GM18868 (cell line): ENCODE measurements around the gene PLXNA1.

Experiments
- ATAC-seq: cut with Tn5 transposase; IDR thresholded peaks from one replicate; pipeline ENCODE4 v1.9.1; 2021; ENCODE audit warnings: mild to moderate bottlenecking, moderate library complexity; ENCODE audit not compliant: unreplicated experiment

Gene PLXNA1

DNA sequence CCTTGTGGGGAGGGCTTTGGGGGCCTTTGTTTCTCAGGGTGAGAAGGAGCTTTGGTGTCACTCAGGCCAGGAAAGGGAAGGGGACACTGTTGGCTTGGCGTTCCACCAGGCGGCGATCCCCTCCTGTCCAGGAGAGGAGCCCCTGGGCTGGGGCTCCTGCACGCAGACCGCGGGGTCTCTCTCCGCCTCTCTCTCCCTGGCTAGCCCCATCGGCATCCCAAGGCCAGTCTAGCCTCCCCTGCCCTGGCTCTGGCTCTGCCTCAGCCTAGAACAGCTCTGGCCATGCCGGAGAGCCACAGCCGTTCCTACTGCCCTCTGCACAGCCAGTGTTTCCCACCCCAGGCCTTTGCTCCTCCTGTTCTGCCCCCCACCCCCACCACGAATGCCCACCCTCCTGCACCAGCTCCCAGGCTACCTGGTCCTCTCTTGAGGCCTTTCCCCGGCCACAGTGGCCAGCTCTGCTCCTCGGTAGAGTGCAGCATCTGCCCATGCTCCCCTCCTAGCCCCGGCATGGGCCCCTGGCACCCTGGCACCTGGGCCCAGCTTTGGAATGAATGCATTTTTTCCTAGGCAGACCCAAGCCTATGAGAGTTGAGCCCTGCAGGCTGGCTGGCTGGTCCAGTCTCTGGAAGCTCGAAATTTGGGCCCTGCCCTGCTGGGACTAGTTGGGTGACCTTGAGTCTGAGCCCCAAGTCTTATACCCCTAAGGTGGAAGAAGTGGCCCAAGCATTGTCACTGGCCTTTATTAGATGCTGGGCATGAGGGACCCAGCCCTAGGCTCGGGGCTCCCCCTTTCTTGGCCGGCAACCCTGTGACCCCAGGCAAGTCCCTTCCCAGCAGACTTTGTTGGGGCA, 2.4 kb downstream of the PLXNA1 start:
- no peak for ATAC-seq

DNA sequence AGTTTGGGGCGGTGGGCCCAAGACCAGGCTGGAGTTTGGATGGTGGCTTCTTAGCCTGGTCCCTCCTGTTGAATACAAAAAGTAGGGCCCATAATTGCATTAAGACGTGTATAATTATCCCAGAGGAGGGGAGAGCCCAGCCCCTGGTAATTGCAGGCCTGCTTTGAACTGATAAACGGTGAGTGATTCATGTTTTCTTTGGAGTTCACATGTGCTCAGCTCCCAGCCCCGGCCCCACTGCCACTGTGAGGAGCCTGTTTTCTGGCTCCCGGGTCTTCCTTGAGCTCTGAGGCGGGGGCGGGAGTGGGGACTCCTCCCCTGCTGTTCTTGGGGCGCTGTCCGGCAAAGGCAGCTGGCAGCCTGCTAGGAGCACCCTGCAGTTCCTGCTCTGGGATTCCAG, 3.1 kb downstream of the PLXNA1 start:
- ATAC-seq: no peak

- ATAC-seq: no peak
These were observed 4.2 kb downstream of the PLXNA1 start for GRCh38 chr3:126987129-126987528.

- ATAC-seq: no peak
These were observed 4.7 kb downstream of the PLXNA1 start for GRCh38 chr3:126987596-126987995.

- ATAC-seq: no peak
These were observed 5.6 kb downstream of the PLXNA1 start for GRCh38 chr3:126988451-126989021.

DNA sequence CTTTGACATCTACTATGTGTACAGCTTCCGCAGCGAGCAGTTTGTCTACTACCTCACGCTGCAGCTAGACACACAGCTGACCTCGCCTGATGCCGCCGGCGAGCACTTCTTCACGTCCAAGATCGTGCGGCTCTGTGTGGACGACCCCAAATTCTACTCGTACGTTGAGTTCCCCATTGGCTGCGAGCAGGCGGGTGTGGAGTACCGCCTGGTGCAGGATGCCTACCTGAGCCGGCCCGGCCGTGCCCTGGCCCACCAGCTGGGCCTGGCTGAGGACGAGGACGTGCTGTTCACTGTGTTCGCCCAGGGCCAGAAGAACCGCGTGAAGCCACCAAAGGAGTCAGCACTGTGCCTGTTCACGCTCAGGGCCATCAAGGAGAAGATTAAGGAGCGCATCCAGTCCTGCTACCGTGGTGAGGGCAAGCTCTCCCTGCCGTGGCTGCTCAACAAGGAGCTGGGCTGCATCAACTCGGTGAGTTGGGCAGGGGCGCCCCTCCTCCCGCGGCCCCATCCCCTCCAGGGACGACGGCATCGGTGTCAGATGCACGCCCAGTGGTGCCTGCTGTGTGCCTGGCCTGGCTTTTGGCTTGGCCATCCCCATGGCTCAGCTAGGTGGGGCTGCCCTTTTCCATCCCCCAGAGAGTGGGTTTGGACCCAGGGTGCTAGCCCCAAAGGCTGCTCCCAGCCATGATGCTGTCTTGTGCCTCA, 6.6 kb downstream of the PLXNA1 start:
- no peak for ATAC-seq

GRCh38 chr3:126990024-126990700, 7.2 kb downstream of the PLXNA1 start:
- ATAC-seq: no peak

DNA sequence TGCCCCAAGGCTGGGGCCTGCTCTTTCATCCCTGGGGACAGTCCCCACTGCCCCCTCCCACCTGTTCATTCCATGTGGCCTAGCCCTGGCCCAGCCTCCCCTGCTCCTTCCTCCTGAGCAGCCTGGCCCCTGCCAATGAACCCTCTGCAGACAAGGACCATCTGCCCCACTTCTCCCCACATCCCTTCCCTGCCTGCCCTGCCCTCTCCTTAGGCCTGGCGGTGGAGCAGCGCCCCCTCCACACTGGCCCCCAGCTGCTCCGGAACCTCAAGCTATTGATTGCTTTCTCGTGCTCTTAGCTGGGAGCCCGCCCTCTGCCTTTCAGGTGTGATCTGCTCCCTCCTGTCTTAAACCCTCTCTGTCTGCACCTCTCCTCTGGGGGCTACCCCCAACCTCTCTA, 8.0 kb downstream of the PLXNA1 start:
- ATAC-seq: no peak

GRCh38 chr3:126991366-126992200, 8.7 kb downstream of the PLXNA1 start:
- no peak for ATAC-seq

DNA sequence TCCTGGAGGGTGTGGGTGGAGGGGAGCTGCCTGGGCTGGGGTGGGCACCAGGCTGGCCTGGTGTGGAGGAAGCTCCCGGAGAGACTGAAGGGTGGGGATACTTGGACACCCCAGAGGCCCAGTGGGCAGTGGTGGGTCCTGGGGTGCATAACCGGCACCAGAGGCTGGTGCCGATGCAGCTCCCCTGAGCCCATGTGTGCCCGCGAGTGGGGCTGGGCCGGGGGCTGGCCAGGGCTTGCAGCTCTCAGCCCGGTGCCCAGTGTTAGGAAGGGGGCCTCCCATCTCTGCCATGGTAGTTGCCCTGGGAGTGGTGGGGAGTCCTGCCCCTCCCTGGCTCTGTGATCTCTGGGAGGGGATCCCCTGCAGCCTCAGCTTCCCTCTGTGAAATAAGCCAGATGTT, 9.3 kb downstream of the PLXNA1 start:
- ATAC-seq: no peak

DNA sequence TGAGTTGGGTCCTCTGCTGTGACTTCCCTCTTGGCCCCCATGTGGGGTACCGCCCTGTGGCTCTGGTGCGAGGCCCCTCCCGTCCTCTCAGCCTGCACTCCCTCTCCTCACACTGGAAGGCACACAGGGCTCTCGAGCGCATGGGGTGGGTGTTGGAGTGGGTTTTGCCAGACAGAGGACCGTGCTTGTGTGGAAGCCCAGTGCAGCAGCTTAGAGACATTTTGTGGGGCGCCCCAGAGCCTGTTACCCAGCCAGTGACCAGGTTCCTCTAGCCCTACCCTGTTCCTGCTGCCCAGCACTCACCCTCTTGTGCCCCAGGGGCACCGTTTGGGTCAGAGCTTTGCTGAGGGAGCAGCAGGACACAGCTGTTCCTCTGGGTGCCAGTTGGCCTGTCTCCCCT, 9.9 kb downstream of the PLXNA1 start:
- no peak for ATAC-seq

DNA sequence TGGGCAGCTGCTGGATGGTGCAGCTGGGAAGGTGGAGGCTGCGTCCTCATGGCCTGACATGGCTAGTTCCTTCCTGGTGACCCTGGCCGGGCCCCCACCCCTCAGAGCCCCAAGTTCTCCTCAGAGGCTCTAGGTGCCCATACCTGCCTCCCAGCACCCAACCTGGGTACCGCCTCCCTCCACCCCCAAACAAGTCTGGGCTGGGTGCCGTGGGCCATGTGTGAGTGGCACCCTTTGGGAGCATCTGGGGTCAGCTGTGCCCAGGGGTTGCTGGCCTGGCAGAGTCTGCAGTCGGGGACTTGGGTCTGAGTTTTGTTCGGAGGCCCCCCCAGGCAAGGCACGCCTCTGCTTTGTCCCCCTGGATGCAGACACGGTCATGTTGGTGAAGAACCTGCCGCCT, 10.5 kb downstream of the PLXNA1 start:
- no peak for ATAC-seq

DNA sequence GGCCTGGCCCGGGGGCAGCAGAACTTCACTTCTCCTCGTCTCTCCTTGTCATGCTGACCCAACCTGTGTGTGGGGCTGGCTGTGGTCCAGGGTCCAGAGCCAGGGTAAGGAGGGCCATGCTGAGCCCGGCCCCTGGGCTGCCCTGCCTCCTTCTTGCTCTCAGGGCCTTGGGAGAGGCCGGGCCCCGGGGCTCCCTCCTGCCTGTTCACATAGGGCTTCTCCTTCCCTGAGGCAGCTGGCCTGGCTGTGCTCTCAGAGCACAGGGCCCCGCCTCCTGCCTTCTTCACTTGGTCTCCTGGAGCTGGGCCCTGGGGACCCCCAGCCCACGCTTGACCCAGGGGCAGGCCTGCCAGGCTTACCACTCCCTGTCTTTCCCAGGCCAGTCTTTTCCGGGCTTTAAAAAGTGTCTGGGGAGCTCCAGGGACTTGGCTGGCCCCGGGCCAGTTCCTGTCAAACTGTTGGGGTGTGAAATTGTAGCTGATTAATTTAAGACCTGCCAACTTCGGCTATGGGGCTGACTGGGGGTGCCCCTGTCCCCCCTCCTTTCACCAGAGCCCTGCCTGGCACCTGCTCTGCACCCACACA, 11.8 kb downstream of the PLXNA1 start:
- no peak for ATAC-seq

GRCh38 chr3:126995254-126995780, 12.4 kb downstream of the PLXNA1 start:
- ATAC-seq: no peak

- ATAC-seq: no peak
These were observed 13.1 kb downstream of the PLXNA1 start for GRCh38 chr3:126995926-126996512.

- no peak for ATAC-seq
These were observed 14.0 kb downstream of the PLXNA1 start for GRCh38 chr3:126996905-126997304.

- ATAC-seq: no peak
These were observed 14.6 kb downstream of the PLXNA1 start for GRCh38 chr3:126997455-126998038.

GRCh38 chr3:126998320-126998719, 15.4 kb downstream of the PLXNA1 start:
- ATAC-seq: no peak

GRCh38 chr3:126998728-126999127, 15.8 kb downstream of the PLXNA1 start:
- ATAC-seq: no peak
